NCI-H146 treated with DMSO at 0.1 percent for 48 hours (cell line): ENCODE results near the gene MEF2A.
"Not testable (repeated sequence)": the region's sequence is repeated elsewhere in the genome, so short reads cannot be mapped to it uniquely, and the experiment has no call there.

Experiments used
- DNase-seq: peaks from one replicate; lab custom pipeline; 2025; ENCODE audit not compliant: unreplicated experiment; lab: John Stamatoyannopoulos, UW

MEF2A gene

GRCh38 chr15:99565299-99566156, at the start of gene MEF2A:
Gene MEF2A, plus strand, starts transcription at chr15:99565984. Its CDS starts 67,136 bp downstream, at chr15:99633120.
- peak; percentile 85 for DNase-seq

GRCh38 chr15:99518191-99518590, 47.6 kb upstream of the MEF2A start:
- DNase-seq: no peak

- not testable (repeated sequence) for DNase-seq
These were observed 46.4 kb upstream of the MEF2A start for GRCh38 chr15:99519366-99519765.

GRCh38 chr15:99522288-99522687, 43.5 kb upstream of the MEF2A start:
- no peak for DNase-seq

GRCh38 chr15:99526176-99526575, 39.6 kb upstream of the MEF2A start:
- no peak for DNase-seq

GRCh38 chr15:99526671-99527070, 39.1 kb upstream of the MEF2A start:
- no peak for DNase-seq

GRCh38 chr15:99536422-99537040, 29.3 kb upstream of the MEF2A start:
- DNase-seq: no peak

- DNase-seq: no peak
These were observed 28.4 kb upstream of the MEF2A start for GRCh38 chr15:99537344-99537743.

- DNase-seq: no peak
These were observed 27.5 kb upstream of the MEF2A start for GRCh38 chr15:99538261-99538660.

- no peak for DNase-seq
These were observed 23.0 kb upstream of the MEF2A start for GRCh38 chr15:99542828-99543227.

GRCh38 chr15:99545605-99546004, 20.2 kb upstream of the MEF2A start:
- DNase-seq: no peak

- no peak for DNase-seq
These were observed 19.2 kb upstream of the MEF2A start for GRCh38 chr15:99546441-99547100.

- no peak for DNase-seq
These were observed 18.3 kb upstream of the MEF2A start for GRCh38 chr15:99547517-99547916.

- no peak for DNase-seq
These were observed 15.7 kb upstream of the MEF2A start for GRCh38 chr15:99550077-99550476.

GRCh38 chr15:99552111-99552510, 13.7 kb upstream of the MEF2A start:
- DNase-seq: no peak

- no peak for DNase-seq
These were observed 10.8 kb upstream of the MEF2A start for GRCh38 chr15:99554880-99555488.

GRCh38 chr15:99556011-99556410, 9.8 kb upstream of the MEF2A start:
- no peak for DNase-seq

- no peak for DNase-seq
These were observed 9.2 kb upstream of the MEF2A start for GRCh38 chr15:99556578-99556977.

- DNase-seq: no peak
These were observed 7.7 kb upstream of the MEF2A start for GRCh38 chr15:99558084-99558483.

GRCh38 chr15:99558571-99558970, 7.2 kb upstream of the MEF2A start:
- DNase-seq: no peak

- DNase-seq: no peak
These were observed 4.1 kb upstream of the MEF2A start for GRCh38 chr15:99561476-99562230.
